ENCODE data around the gene C1orf94. TPM values are rescaled to one million over a fixed set of nuclear protein-coding genes. Genes with fewer than 3 reads are reported as not detected.

The C1orf94 gene
- polyA plus RNA-seq, 1 donor from 2014 or later: not detected

GRCh38 chr1:34128186-34128889 is 48.4 kb upstream of the C1orf94 start:
- no peak overlapping the region for H2AFZ ChIP-seq (ENCODE audit: low read depth, low read length)
- no peak overlapping the region for H3K4me3 ChIP-seq (ENCODE audit: low read length)
- H3K36me3 ChIP-seq (ENCODE audit: insufficient read depth, low read length): no peaks in the 10 kb centered on the region
- no peaks in the 10 kb centered on the region for H3K9me3 ChIP-seq (ENCODE audit: low read length)
- no peaks in the 10 kb centered on the region for H3F3A ChIP-seq (ENCODE audit: insufficient read depth, low read length, poor library complexity, severe bottlenecking)
- no peak overlapping the region for H3K4me2 ChIP-seq (ENCODE audit: low read length)
- H3K27ac ChIP-seq (ENCODE audit: low read length): no peak overlapping the region
- H3K27me3 ChIP-seq (ENCODE audit: insufficient read depth, low read depth, low read length): no peaks in the 10 kb centered on the region
- H3K9me2 ChIP-seq (ENCODE audit: insufficient read depth, low read length): no peaks in the 10 kb centered on the region
- TF ChIP-seq EZH2 (IDR thresholded peaks at IDR 0.05; ENCODE audit: borderline replicate concordance, insufficient read depth, low read length, poor library complexity, severe bottlenecking) (no peak), RAD21 (conservative IDR thresholded peaks at IDR 0.05) (no peak), POLR2AphosphoS5 (IDR thresholded peaks at IDR 0.05) (no peak), REST (IDR thresholded peaks at IDR 0.05; ENCODE audit: borderline replicate concordance) (no peak), TAF1 (IDR thresholded peaks at IDR 0.05; ENCODE audit: low read depth) (no peak), SMC3 (conservative IDR thresholded peaks at IDR 0.05; ENCODE audit: poor library complexity) (no peak), MXI1 (conservative IDR thresholded peaks at IDR 0.05; ENCODE audit: poor library complexity, severe bottlenecking) (no peak), EP300 (conservative IDR thresholded peaks at IDR 0.05; ENCODE audit: poor library complexity, severe bottlenecking) (no peak)
- H3K9ac ChIP-seq (ENCODE audit: low read length): no peak overlapping the region
- no peaks in the 10 kb centered on the region for H3K79me2 ChIP-seq (replicated peaks; ENCODE audit: insufficient read depth, low read length)
- no peaks in the 10 kb centered on the region for H4K20me1 ChIP-seq (ENCODE audit: insufficient read depth)

GRCh38 chr1:34129630-34130029 is 47.1 kb upstream of the C1orf94 start:
- Histone ChIP-seq H2AFZ (ENCODE audit: low read depth, low read length) (no peak overlapping the region), H4K20me1 (ENCODE audit: insufficient read depth) (no peaks in the 10 kb centered on the region)
- TF ChIP-seq EP300 (conservative IDR thresholded peaks at IDR 0.05; ENCODE audit: poor library complexity, severe bottlenecking): no peak
- no peak for TF ChIP-seq EZH2 (IDR thresholded peaks at IDR 0.05; ENCODE audit: borderline replicate concordance, insufficient read depth, low read length, poor library complexity, severe bottlenecking)
- TF ChIP-seq, protein P1, sequence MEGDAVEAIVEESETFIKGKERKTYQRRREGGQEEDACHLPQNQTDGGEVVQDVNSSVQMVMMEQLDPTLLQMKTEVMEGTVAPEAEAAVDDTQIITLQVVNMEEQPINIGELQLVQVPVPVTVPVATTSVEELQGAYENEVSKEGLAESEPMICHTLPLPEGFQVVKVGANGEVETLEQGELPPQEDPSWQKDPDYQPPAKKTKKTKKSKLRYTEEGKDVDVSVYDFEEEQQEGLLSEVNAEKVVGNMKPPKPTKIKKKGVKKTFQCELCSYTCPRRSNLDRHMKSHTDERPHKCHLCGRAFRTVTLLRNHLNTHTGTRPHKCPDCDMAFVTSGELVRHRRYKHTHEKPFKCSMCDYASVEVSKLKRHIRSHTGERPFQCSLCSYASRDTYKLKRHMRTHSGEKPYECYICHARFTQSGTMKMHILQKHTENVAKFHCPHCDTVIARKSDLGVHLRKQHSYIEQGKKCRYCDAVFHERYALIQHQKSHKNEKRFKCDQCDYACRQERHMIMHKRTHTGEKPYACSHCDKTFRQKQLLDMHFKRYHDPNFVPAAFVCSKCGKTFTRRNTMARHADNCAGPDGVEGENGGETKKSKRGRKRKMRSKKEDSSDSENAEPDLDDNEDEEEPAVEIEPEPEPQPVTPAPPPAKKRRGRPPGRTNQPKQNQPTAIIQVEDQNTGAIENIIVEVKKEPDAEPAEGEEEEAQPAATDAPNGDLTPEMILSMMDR (IDR thresholded peaks at IDR 0.05; ENCODE audit: poor library complexity, severe bottlenecking): no peak
- TF ChIP-seq TAF1 (IDR thresholded peaks at IDR 0.05; ENCODE audit: low read depth): no peak
- TF ChIP-seq SMC3 (conservative IDR thresholded peaks at IDR 0.05; ENCODE audit: poor library complexity): no peak
- TF ChIP-seq MXI1 (conservative IDR thresholded peaks at IDR 0.05; ENCODE audit: poor library complexity, severe bottlenecking): no peak
- TF ChIP-seq REST (IDR thresholded peaks at IDR 0.05; ENCODE audit: borderline replicate concordance): no peak

More at GRCh38 chr1:34129630-34130029, 47.1 kb upstream of the C1orf94 start:
- H3K36me3 ChIP-seq (ENCODE audit: insufficient read depth, low read length): no peaks in the 10 kb centered on the region
- H3K9me2 ChIP-seq (ENCODE audit: insufficient read depth, low read length): no peaks in the 10 kb centered on the region
- no peak overlapping the region for H3K9ac ChIP-seq (ENCODE audit: low read length)
- no peak overlapping the region for H3K4me3 ChIP-seq (ENCODE audit: low read length)
- H3K9me3 ChIP-seq (ENCODE audit: low read length): no peaks in the 10 kb centered on the region
- no peaks in the 10 kb centered on the region for H3K79me2 ChIP-seq (replicated peaks; ENCODE audit: insufficient read depth, low read length)
- H3K27me3 ChIP-seq (ENCODE audit: insufficient read depth, low read depth, low read length): no peaks in the 10 kb centered on the region
- no peak overlapping the region for H3K4me2 ChIP-seq (ENCODE audit: low read length)
- H3F3A ChIP-seq (ENCODE audit: insufficient read depth, low read length, poor library complexity, severe bottlenecking): no peaks in the 10 kb centered on the region
- no peak overlapping the region for H3K27ac ChIP-seq (ENCODE audit: low read length)

Measured in neural cell (in vitro differentiated cells).